Stimulated activated CD8-positive, alpha-beta memory T cell treated with anti-CD3 and anti-CD28 coated beads, Interleukin-12 subunit alpha, Interleukin-12 subunit beta, amount 100 ng/mL, for 24 hours (primary cell): ENCODE measurements around the gene DDR2.

ENCODE experiments used
- DNase-seq: peaks from one replicate; pipeline ENCODE4 v3.0.0-alpha.2; 2020; ENCODE audit errors: extremely low read depth

DDR2 gene

GRCh38 chr1:162672622-162673260 lies 40.5 kb downstream of the DDR2 start:
- DNase-seq: no peak

GRCh38 chr1:162674034-162674608 lies 41.9 kb downstream of the DDR2 start:
- DNase-seq: no peak

- no peak for DNase-seq
These were observed 43.8 kb downstream of the DDR2 start for GRCh38 chr1:162676087-162676486.

- DNase-seq: no peak
These were observed 44.5 kb downstream of the DDR2 start for GRCh38 chr1:162676750-162677149.

- DNase-seq: no peak
These were observed 45.5 kb downstream of the DDR2 start for GRCh38 chr1:162677607-162678371.

GRCh38 chr1:162678439-162678838 lies 46.2 kb downstream of the DDR2 start:
- no peak for DNase-seq

- DNase-seq: no peak
These were observed 47.0 kb downstream of the DDR2 start for GRCh38 chr1:162679298-162679697.

- no peak for DNase-seq
These were observed 48.3 kb downstream of the DDR2 start for GRCh38 chr1:162680419-162681121.

GRCh38 chr1:162681122-162681436 lies 48.8 kb downstream of the DDR2 start:
- DNase-seq: no peak

GRCh38 chr1:162682013-162682419 lies 49.8 kb downstream of the DDR2 start:
- DNase-seq: no peak

GRCh38 chr1:162687870-162688269 lies 55.6 kb downstream of the DDR2 start:
- DNase-seq: no peak

- DNase-seq: no peak
These were observed 56.3 kb downstream of the DDR2 start for GRCh38 chr1:162688521-162688920.

- DNase-seq: no peak
These were observed 56.7 kb downstream of the DDR2 start for GRCh38 chr1:162688931-162689330.

- DNase-seq: no peak
These were observed 57.7 kb downstream of the DDR2 start for GRCh38 chr1:162689745-162690671.

GRCh38 chr1:162690672-162691434 lies 58.6 kb downstream of the DDR2 start:
- no peak for DNase-seq

GRCh38 chr1:162691999-162692575 lies 59.8 kb downstream of the DDR2 start:
- no peak for DNase-seq

GRCh38 chr1:162694911-162695310 lies 62.6 kb downstream of the DDR2 start:
- no peak for DNase-seq

GRCh38 chr1:162695687-162696086 lies 63.4 kb downstream of the DDR2 start:
- no peak for DNase-seq

GRCh38 chr1:162696286-162696862 lies 64.1 kb downstream of the DDR2 start:
- no peak for DNase-seq
